ENCODE measurements around the gene STX18.

DNA sequence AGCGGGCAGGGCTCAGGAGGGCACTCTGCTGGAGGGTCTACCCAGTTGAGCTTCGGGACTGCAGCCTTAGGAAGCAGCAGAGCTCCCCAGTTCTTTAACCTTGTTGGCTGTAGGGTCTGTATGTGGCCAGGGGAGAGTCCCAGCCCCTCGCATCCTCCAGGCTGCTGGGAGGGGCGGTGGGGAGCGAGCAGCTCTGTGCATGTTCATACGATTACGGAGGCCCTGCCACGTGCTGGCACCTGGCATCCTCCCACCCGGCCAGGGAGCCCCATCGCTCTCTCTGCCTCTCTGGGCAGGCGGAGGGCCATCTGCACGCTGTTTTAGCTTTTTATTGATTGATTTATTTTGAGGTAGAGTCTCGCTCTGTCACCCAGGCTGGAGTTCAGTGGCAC lies 133.7 kb downstream of the STX18 start:
- TF ChIP-seq CTCF (conservative IDR thresholded peaks at IDR 0.05 in 1 of 2, IDR thresholded peaks at IDR 0.05 in 1 of 2; ENCODE audit: low read depth in 1 of 2, low read length in 2 of 2) (no peak), EZH2 (IDR thresholded peaks at IDR 0.05; ENCODE audit: low read length, missing control alignments) (no peak)
